ENCODE measurements around the gene AGBL4.

The AGBL4 gene

GRCh38 chr1:48560577-48560976 lies 1463.2 kb downstream of the AGBL4 start:
- TF ChIP-seq TAF1 (IDR thresholded peaks at IDR 0.05; ENCODE audit: borderline replicate concordance, insufficient read depth, low read length) (no peak), FOXP2 (optimal IDR thresholded peaks at IDR 0.05; ENCODE audit: borderline replicate concordance, extremely low read depth, extremely low read length, insufficient read depth) (no peak), POLR2AphosphoS5 (IDR thresholded peaks at IDR 0.05; ENCODE audit: low read depth, low read length) (no peak), REST (IDR thresholded peaks at IDR 0.05; ENCODE audit: insufficient read depth in 1 of 2, low read depth in 2 of 2, low read length in 2 of 2) (no peak), SIN3A (IDR thresholded peaks at IDR 0.05; ENCODE audit: borderline replicate concordance, insufficient read depth, low read length) (no peak)

GRCh38 chr1:48560116-48560515 lies 1463.6 kb downstream of the AGBL4 start:
- no peak for TF ChIP-seq REST (IDR thresholded peaks at IDR 0.05; ENCODE audit: insufficient read depth in 1 of 2, low read depth in 2 of 2, low read length in 2 of 2)
- TF ChIP-seq FOXP2 (optimal IDR thresholded peaks at IDR 0.05; ENCODE audit: borderline replicate concordance, extremely low read depth, extremely low read length, insufficient read depth), result no peak
- TF ChIP-seq SIN3A (IDR thresholded peaks at IDR 0.05; ENCODE audit: borderline replicate concordance, insufficient read depth, low read length), result no peak

- TF ChIP-seq POLR2AphosphoS5 (IDR thresholded peaks at IDR 0.05; ENCODE audit: low read depth, low read length), result no peak
- no peak for TF ChIP-seq REST (IDR thresholded peaks at IDR 0.05; ENCODE audit: insufficient read depth in 1 of 2, low read depth in 2 of 2, low read length in 2 of 2)
- no peak for TF ChIP-seq FOXP2 (optimal IDR thresholded peaks at IDR 0.05; ENCODE audit: borderline replicate concordance, extremely low read depth, extremely low read length, insufficient read depth)
- no peak for TF ChIP-seq SIN3A (IDR thresholded peaks at IDR 0.05; ENCODE audit: borderline replicate concordance, insufficient read depth, low read length)
- TF ChIP-seq TAF1 (IDR thresholded peaks at IDR 0.05; ENCODE audit: borderline replicate concordance, insufficient read depth, low read length), result no peak
Observed at GRCh38 chr1:48558366-48558765, 1465.4 kb downstream of the AGBL4 start.

GRCh38 chr1:48556186-48556850 lies 1467.4 kb downstream of the AGBL4 start:
- TF ChIP-seq TAF1 (IDR thresholded peaks at IDR 0.05; ENCODE audit: borderline replicate concordance, insufficient read depth, low read length) (no peak), SIN3A (IDR thresholded peaks at IDR 0.05; ENCODE audit: borderline replicate concordance, insufficient read depth, low read length) (no peak), FOXP2 (optimal IDR thresholded peaks at IDR 0.05; ENCODE audit: borderline replicate concordance, extremely low read depth, extremely low read length, insufficient read depth) (no peak), POLR2AphosphoS5 (IDR thresholded peaks at IDR 0.05; ENCODE audit: low read depth, low read length) (no peak), REST (IDR thresholded peaks at IDR 0.05; ENCODE audit: insufficient read depth in 1 of 2, low read depth in 2 of 2, low read length in 2 of 2) (no peak)

GRCh38 chr1:48555271-48555670 lies 1468.5 kb downstream of the AGBL4 start:
- TF ChIP-seq POLR2AphosphoS5 (IDR thresholded peaks at IDR 0.05; ENCODE audit: low read depth, low read length) (no peak), TAF1 (IDR thresholded peaks at IDR 0.05; ENCODE audit: borderline replicate concordance, insufficient read depth, low read length) (no peak)
